Measurements from ENCODE around the gene CTDP1. TPM values are rescaled to one million over a fixed set of nuclear protein-coding genes. Genes with fewer than 3 reads are reported as not detected.

The CTDP1 gene
- total and polyA plus RNA-seq, 9 of the 15 experiments (the other 6 are each of a cell fraction or from before 2014, with no cell fraction given), result 0.07 to 19.2 (median 4.0) TPM

GRCh38 chr18:79690071-79690470 lies 10.5 kb downstream of the CTDP1 start (continued):
- TF ChIP-seq KLF16 (IDR thresholded peaks at IDR 0.05), result no peak
- no peak for TF ChIP-seq TBL1XR1 (IDR thresholded peaks at IDR 0.05; ENCODE audit: low read length in 2 of 2)
- TF ChIP-seq NRF1 (conservative IDR thresholded peaks at IDR 0.05 in 1 of 2, IDR thresholded peaks at IDR 0.05 in 1 of 2), result no peak
- no peak for TF ChIP-seq ID3 (CRISPR knock-in tag; IDR thresholded peaks at IDR 0.05)
- TF ChIP-seq ID3 (tag; IDR thresholded peaks at IDR 0.05), result no peak
- TF ChIP-seq PCBP1 (IDR thresholded peaks at IDR 0.05; ENCODE audit: low read depth, low read length, poor library complexity, severe bottlenecking), result no peak
- TF ChIP-seq ZNF695 (CRISPR knock-in tag; IDR thresholded peaks at IDR 0.05), result no peak
- TF ChIP-seq RFX1 (IDR thresholded peaks at IDR 0.05), result no peak
- no peak for TF ChIP-seq ZNF23 (CRISPR knock-in tag; IDR thresholded peaks at IDR 0.05)
- no peak for TF ChIP-seq POU5F1 (IDR thresholded peaks at IDR 0.05; ENCODE audit: borderline replicate concordance, low read depth, low read length, partially characterized antibody)

GRCh38 chr18:79690586-79691482 lies 11.2 kb downstream of the CTDP1 start:
- no peak for DNase-seq (ENCODE audit: extremely low read depth in 1 of 4, low spot score in 3 of 4)
- H3K4me3 ChIP-seq, result no peak overlapping the region
- no peak overlapping the region for H3K4me2 ChIP-seq (ENCODE audit: insufficient read depth, low read length)
- ChIA-PET POLR2A (interaction anchor here (0.6 kb wide), 1 partner anchor 10 kb away, joined by 3 read pairs; no protein-coding TSS in a partner anchor), CTCF (ENCODE audit: low intra/inter-chr PET ratio) (no interaction called here)
- no peak overlapping the region for H3K27ac ChIP-seq (ENCODE audit: extremely low read depth, low read depth, low read length)
- H3K9me3 ChIP-seq (replicated peaks; ENCODE audit: control insufficient read depth, insufficient read depth, low read depth, low read length), result no peaks in the 10 kb centered on the region
- no peak overlapping the region for H2AFZ ChIP-seq (ENCODE audit: low read depth, low read length)
- no peak overlapping the region; a peak in 1 of 4 replicates for H3K9ac ChIP-seq (ENCODE audit: insufficient read depth in 1 of 2, low read depth in 2 of 2, low read length in 2 of 2)
- H3K36me3 ChIP-seq (ENCODE audit: control insufficient read depth, insufficient read depth, low read length), result peaks cover 7% of the 10 kb centered on the region; the same call in 1 of the 3 replicates
- 88% methylated on average over 21 of the region's 33 CpGs for WGBS (ENCODE audit: insufficient coverage, low coverage, missing lambda C conversion rate)
- H3K9me1 ChIP-seq (ENCODE audit: control insufficient read depth, insufficient read depth, low read length), result no peaks in the 10 kb centered on the region
- H4K20me1 ChIP-seq (replicated peaks; ENCODE audit: control insufficient read depth, insufficient read depth, low read length), result peaks cover 4% of the 10 kb centered on the region; the same call in 1 of the 2 replicates
- H3K79me2 ChIP-seq (ENCODE audit: control insufficient read depth, insufficient read depth, low read length), result peaks cover 30% of the 10 kb centered on the region
- H3K27me3 ChIP-seq (ENCODE audit: control insufficient read depth in 2 of 2, insufficient read depth in 2 of 2, low read length in 2 of 2), result no peaks in the 10 kb centered on the region
- BruUV-seq (replicated peaks), result no TSS peak
- intact Hi-C loops (cut with micrococcal nuclease), result no loop called here
- peaks cover 0 to 17% of the 10 kb centered on the region in 2 experiments; a peak in 3 of 5 replicates for H3K4me1 ChIP-seq (replicated peaks in 1 of 2; ENCODE audit: control insufficient read depth in 2 of 2, insufficient read depth in 2 of 2, low read length in 2 of 2)
- no peak for FAIRE-seq
- in situ Hi-C loops (cut with MboI), result no loop called here
- TF ChIP-seq NFE2 (IDR thresholded peaks at IDR 0.05; ENCODE audit: low read depth), result no peak
- no peak for TF ChIP-seq MECOM (CRISPR knock-in tag; IDR thresholded peaks at IDR 0.05)
- TF ChIP-seq SUPT5H (IDR thresholded peaks at IDR 0.05), result no peak
- no peak for TF ChIP-seq SMAD2 (IDR thresholded peaks at IDR 0.05; ENCODE audit: low read depth, low read length)
- TF ChIP-seq PBX2 (CRISPR knock-in tag; IDR thresholded peaks at IDR 0.05; ENCODE audit: low read depth), result no peak
- TF ChIP-seq PBX2 (tag; conservative IDR thresholded peaks at IDR 0.05; ENCODE audit: low read depth), result no peak
- ATAC-seq, result no peak
